HEK293 (cell line): ENCODE measurements around the gene ALDH7A1.
A peak's percentile ranks its signal among the peaks of the same experiment; 100 is the strongest.

ENCODE experiments used
- CTCF ChIA-PET: fragments of 350-600 bp; formaldehyde crosslinking; extraction: SDS; loops from one replicate; lab custom pipeline; 2021; ENCODE audit warnings: antibody characterized with exemption; lab: Yijun Ruan, JAX
- POLR2A ChIA-PET: fragments of 300-600 bp; formaldehyde crosslinking; extraction: SDS; loops from one replicate; lab custom pipeline; 2020; ENCODE audit warnings: antibody characterized with exemption, inconsistent platforms; lab: Yijun Ruan, JAX
- H3K27ac ChIP-seq: fragments of 200-500 bp; sonication (Bioruptor generic); 2 replicates; pipeline ENCODE4 v1.5.1; 2014; ENCODE audit warnings: low read depth, low read length, control low read depth, inconsistent platforms; ENCODE audit errors: extremely low read depth
- H3K36me3 ChIP-seq, 2 experiments: fragments of 200-500 bp in 1 of 2; sonication (Bioruptor generic) in 1 of 2; 1 replicate in 1 of 2; 2 replicates in 1 of 2; pipeline ENCODE4 v1.5.1; 2014 to 2017; ENCODE audit warnings: inconsistent platforms in 2 of 2, low read length in 2 of 2; ENCODE audit not compliant: control insufficient read depth in 2 of 2, insufficient read depth in 1 of 2
- H3K4me1 ChIP-seq: fragments of 200-500 bp; sonication (Bioruptor generic); 2 replicates; pipeline ENCODE4 v1.5.1; 2014; ENCODE audit warnings: mild to moderate bottlenecking, low read length, inconsistent platforms; ENCODE audit not compliant: control insufficient read depth, insufficient read depth
- H3K4me3 ChIP-seq: 2 replicates; pipeline ENCODE4 v1.5.1; 2011; ENCODE audit warnings: low read depth, mild to moderate bottlenecking, control low read depth, low read length, moderate library complexity
- H3K9me3 ChIP-seq: fragments of 200-500 bp; sonication (Bioruptor generic); 2 replicates; pipeline ENCODE4 v1.5.1; 2014; ENCODE audit warnings: low read depth, low read length, inconsistent platforms; ENCODE audit not compliant: control insufficient read depth, insufficient read depth
- GLIS1 ChIP-seq: fragments of 450-650 bp; formaldehyde crosslinking; IDR thresholded peaks from 2 replicates; pipeline ENCODE4 v1.5.1; 2016; ENCODE audit warnings: missing biosample characterization, missing genetic modification characterization
- GLIS2 ChIP-seq: fragments of 450-650 bp; formaldehyde crosslinking; IDR thresholded peaks from 2 replicates; pipeline ENCODE4 v1.5.1; 2016; ENCODE audit warnings: missing biosample characterization, missing genetic modification characterization
- KLF16 ChIP-seq: fragments of 450-650 bp; formaldehyde crosslinking; IDR thresholded peaks from 2 replicates; pipeline ENCODE4 v1.5.1; 2017; ENCODE audit warnings: missing biosample characterization, missing genetic modification characterization
- OVOL3 ChIP-seq: fragments of 450-650 bp; formaldehyde crosslinking; IDR thresholded peaks from 2 replicates; pipeline ENCODE4 v1.5.1; 2016; ENCODE audit warnings: missing biosample characterization, missing genetic modification characterization
- SP3 ChIP-seq: fragments of 450-650 bp; formaldehyde crosslinking; IDR thresholded peaks from 2 replicates; pipeline ENCODE4 v1.5.1; 2016; ENCODE audit warnings: missing biosample characterization, missing genetic modification characterization
- ZNF121 ChIP-seq: fragments of 450-650 bp; formaldehyde crosslinking; IDR thresholded peaks from 2 replicates; pipeline ENCODE4 v1.5.1; 2016; ENCODE audit warnings: missing biosample characterization, missing genetic modification characterization
- ZNF138 ChIP-seq: fragments of 450-650 bp; formaldehyde crosslinking; IDR thresholded peaks from 2 replicates; pipeline ENCODE4 v1.5.1; 2016; ENCODE audit warnings: missing biosample characterization, missing genetic modification characterization, borderline replicate concordance
- ZNF366 ChIP-seq: fragments of 450-650 bp; formaldehyde crosslinking; conservative IDR thresholded peaks from 2 replicates; pipeline ENCODE4 v1.5.1; 2016; ENCODE audit warnings: missing biosample characterization, missing genetic modification characterization
- ZNF394 ChIP-seq: fragments of 450-650 bp; formaldehyde crosslinking; IDR thresholded peaks from 2 replicates; pipeline ENCODE4 v1.5.1; 2016; ENCODE audit warnings: missing biosample characterization, missing genetic modification characterization, mild to moderate bottlenecking, moderate library complexity, borderline replicate concordance
- ZNF624 ChIP-seq: fragments of 450-650 bp; formaldehyde crosslinking; IDR thresholded peaks from 2 replicates; pipeline ENCODE4 v1.5.1; 2017; ENCODE audit warnings: missing biosample characterization, missing genetic modification characterization
- ZNF677 ChIP-seq: fragments of 450-650 bp; IDR thresholded peaks from 2 replicates; pipeline ENCODE4 v1.5.0; 2018; ENCODE audit warnings: missing biosample characterization, mild to moderate bottlenecking, missing genetic modification characterization, moderate library complexity
- TF ChIP-seq, protein P1 (sequence below): fragments of 450-650 bp; formaldehyde crosslinking; IDR thresholded peaks from 2 replicates; pipeline ENCODE4 v1.5.1; 2017; ENCODE audit warnings: missing biosample characterization, missing genetic modification characterization
- TF ChIP-seq, protein P2 (sequence below): fragments of 450-650 bp; formaldehyde crosslinking; conservative IDR thresholded peaks from 2 replicates; pipeline ENCODE4 v1.5.1; 2016; ENCODE audit warnings: low read depth, missing biosample characterization, missing genetic modification characterization

The ALDH7A1 gene

GRCh38 chr5:126589536-126590297 is 5.3 kb downstream of the ALDH7A1 start:
- Histone ChIP-seq H3K4me3 (no peak overlapping the region), H3K36me3 (peaks cover 45 to 74% of the 10 kb centered on the region in 2 experiments), H3K4me1 (peaks cover 6% of the 10 kb centered on the region), H3K27ac (no peak overlapping the region), H3K9me3 (no peaks in the 10 kb centered on the region)
- ChIA-PET POLR2A (no interaction called here), CTCF (interaction anchor here (0.7 kb wide), 1 partner anchor 754 kb away, joined by 3 read pairs; no protein-coding TSS in a partner anchor)
- TF ChIP-seq OVOL3 (tag by site-specific recombination) = no peak
- TF ChIP-seq, all 188 proteins: peak for 0

DNA sequence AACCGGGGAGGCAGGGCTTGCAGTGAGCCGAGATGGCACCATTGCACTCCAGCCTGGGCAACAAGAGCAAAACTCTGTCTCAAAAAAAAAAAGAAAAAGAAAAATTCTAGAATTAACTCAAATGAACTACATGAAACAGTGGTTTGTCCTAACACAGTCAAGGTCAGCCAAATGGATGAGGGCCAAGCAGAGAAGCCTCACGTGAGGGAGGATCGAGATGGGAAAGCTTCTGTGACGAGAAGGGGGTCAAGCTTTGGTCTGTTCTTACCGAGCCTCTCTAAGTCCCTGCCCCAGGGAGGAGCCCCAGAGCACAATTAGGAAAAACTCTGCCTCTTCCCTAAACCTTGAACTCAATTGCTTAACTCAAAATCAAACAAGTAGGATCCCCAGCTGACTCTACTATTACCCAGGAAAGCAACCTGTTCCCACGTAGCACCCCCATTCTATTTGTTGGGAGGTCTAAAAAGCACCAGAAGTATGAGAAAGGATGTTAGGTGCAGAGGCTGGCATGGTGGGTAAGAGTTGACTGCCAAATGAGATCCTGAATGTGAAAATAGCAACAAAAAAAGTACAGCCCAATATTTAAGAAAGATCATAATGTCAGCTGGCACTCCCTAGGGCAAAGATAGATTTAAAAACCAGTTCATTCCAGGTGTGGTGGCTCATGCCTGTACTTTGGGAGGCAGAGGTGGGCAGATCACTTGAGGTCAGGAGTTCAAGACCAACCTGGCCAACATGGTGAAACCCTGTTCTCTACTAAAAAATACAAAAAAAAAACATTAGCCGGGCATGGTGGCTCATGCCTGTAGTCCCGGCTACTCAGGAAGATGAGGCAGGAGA is 7.2 kb downstream of the ALDH7A1 start:
- peaks cover 5% of the 10 kb centered on the region for H3K4me1 ChIP-seq
- TF ChIP-seq, protein P1, sequence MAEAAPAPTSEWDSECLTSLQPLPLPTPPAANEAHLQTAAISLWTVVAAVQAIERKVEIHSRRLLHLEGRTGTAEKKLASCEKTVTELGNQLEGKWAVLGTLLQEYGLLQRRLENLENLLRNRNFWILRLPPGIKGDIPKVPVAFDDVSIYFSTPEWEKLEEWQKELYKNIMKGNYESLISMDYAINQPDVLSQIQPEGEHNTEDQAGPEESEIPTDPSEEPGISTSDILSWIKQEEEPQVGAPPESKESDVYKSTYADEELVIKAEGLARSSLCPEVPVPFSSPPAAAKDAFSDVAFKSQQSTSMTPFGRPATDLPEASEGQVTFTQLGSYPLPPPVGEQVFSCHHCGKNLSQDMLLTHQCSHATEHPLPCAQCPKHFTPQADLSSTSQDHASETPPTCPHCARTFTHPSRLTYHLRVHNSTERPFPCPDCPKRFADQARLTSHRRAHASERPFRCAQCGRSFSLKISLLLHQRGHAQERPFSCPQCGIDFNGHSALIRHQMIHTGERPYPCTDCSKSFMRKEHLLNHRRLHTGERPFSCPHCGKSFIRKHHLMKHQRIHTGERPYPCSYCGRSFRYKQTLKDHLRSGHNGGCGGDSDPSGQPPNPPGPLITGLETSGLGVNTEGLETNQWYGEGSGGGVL (tag by site-specific recombination) = no peak
- TF ChIP-seq ZNF624 (tag by site-specific recombination) (no peak), ZNF677 (tag by site-specific recombination) (0 out of 2 replicates have a peak, but pooled peaks have one; percentile 48)
- H3K4me3 ChIP-seq = no peak overlapping the region
- ChIA-PET POLR2A (no interaction called here), CTCF (no interaction called here)
- no peak overlapping the region for H3K27ac ChIP-seq
- H3K36me3 ChIP-seq = peaks cover 61 to 92% of the 10 kb centered on the region in 2 experiments
- H3K9me3 ChIP-seq = no peaks in the 10 kb centered on the region

DNA sequence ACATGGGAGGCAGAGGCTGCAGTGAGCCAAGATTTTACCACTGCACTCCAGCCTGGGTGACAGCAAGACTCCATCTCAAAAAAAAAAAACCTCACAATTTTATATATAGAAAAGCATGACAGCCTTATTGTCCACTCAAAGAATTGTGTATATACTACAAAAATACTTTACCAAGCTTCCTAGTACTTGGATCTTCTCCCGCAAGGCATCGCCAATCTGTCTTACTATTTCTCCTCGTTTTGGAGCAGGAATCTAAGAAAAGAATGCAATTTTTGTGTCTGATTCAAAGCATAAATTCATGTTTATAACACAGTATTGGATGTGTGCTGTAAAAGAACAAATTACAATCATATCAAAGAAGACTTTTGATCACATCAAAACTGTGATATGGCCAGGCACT is 11.3 kb downstream of the ALDH7A1 start:
- TF ChIP-seq, protein P2, sequence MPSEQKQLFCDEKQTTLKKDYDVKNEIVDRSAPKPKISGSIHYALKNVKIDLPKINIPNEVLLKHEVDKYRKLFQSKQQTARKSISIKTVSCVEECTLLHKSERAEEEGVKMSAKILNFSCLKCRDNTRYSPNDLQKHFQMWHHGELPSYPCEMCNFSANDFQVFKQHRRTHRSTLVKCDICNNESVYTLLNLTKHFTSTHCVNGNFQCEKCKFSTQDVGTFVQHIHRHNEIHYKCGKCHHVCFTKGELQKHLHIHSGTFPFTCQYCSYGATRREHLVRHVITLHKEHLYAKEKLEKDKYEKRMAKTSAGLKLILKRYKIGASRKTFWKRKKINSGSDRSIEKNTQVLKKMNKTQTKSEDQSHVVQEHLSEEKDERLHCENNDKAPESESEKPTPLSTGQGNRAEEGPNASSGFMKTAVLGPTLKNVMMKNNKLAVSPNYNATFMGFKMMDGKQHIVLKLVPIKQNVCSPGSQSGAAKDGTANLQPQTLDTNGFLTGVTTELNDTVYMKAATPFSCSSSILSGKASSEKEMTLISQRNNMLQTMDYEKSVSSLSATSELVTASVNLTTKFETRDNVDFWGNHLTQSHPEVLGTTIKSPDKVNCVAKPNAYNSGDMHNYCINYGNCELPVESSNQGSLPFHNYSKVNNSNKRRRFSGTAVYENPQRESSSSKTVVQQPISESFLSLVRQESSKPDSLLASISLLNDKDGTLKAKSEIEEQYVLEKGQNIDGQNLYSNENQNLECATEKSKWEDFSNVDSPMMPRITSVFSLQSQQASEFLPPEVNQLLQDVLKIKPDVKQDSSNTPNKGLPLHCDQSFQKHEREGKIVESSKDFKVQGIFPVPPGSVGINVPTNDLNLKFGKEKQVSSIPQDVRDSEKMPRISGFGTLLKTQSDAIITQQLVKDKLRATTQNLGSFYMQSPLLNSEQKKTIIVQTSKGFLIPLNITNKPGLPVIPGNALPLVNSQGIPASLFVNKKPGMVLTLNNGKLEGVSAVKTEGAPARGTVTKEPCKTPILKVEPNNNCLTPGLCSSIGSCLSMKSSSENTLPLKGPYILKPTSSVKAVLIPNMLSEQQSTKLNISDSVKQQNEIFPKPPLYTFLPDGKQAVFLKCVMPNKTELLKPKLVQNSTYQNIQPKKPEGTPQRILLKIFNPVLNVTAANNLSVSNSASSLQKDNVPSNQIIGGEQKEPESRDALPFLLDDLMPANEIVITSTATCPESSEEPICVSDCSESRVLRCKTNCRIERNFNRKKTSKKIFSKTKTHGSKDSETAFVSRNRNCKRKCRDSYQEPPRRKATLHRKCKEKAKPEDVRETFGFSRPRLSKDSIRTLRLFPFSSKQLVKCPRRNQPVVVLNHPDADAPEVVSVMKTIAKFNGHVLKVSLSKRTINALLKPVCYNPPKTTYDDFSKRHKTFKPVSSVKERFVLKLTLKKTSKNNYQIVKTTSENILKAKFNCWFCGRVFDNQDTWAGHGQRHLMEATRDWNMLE (tag by site-specific recombination) = no peak
- TF ChIP-seq ZNF394 (tag by site-specific recombination) = no peak
- no peak for TF ChIP-seq ZNF366 (tag by site-specific recombination)
- TF ChIP-seq GLIS1 (tag by site-specific recombination) = no peak
- no peak for TF ChIP-seq SP3 (tag by site-specific recombination)
- TF ChIP-seq GLIS2 (tag by site-specific recombination) = no peak
- no peak for TF ChIP-seq KLF16
- no peak for TF ChIP-seq ZNF121 (tag by site-specific recombination)
- TF ChIP-seq ZNF138 = no peak
- TF ChIP-seq, all 188 proteins: peak for 0
- CTCF ChIA-PET = interaction anchor here (1.2 kb wide), 1 partner anchor 9 kb away, joined by 3 read pairs; no protein-coding TSS in a partner anchor
- POLR2A ChIA-PET = no interaction called here
- no peak overlapping the region for H3K4me3 ChIP-seq
- H3K9me3 ChIP-seq = no peaks in the 10 kb centered on the region
- H3K4me1 ChIP-seq = no peaks in the 10 kb centered on the region
- H3K27ac ChIP-seq = no peak overlapping the region
- peaks cover 86 to 96% of the 10 kb centered on the region in 2 experiments for H3K36me3 ChIP-seq
